ENCODE data around the gene DAPK1. TPM values are rescaled to one million over a fixed set of nuclear protein-coding genes. Genes with fewer than 3 reads are reported as not detected.

The DAPK1 gene
- total and polyA plus RNA-seq, 2 donors (not counting 1 experiment from before 2014, with no cell fraction given), result 1.7 to 2.8 TPM

GRCh38 chr9:87619346-87619745 lies 121.7 kb downstream of the DAPK1 start:
- Histone ChIP-seq H3K79me2 (ENCODE audit: control insufficient read depth, insufficient read depth, low read length) (no peaks in the 10 kb centered on the region), H4K20me1 (ENCODE audit: control insufficient read depth, insufficient read depth, low read length, poor library complexity, severe bottlenecking) (no peaks in the 10 kb centered on the region), H3K9me3 (ENCODE audit: control extremely low read depth in 1 of 3, control insufficient read depth in 2 of 3, insufficient read depth in 1 of 3, low read length in 2 of 3) (peaks cover 0 to 4% (median 0%) of the 10 kb centered on the region in 3 donors), H3K4me3 (ENCODE audit: control extremely low read depth in 1 of 5, extremely low read depth in 1 of 5, insufficient read depth in 1 of 5, low read depth in 2 of 5, low read length in 4 of 5) (no peak overlapping the region), H3K27ac (ENCODE audit: low read length in 2 of 2) (no peak overlapping the region), H3K27me3 (replicated peaks in 1 of 4; ENCODE audit: control extremely low read depth in 1 of 4, control insufficient read depth in 3 of 4, insufficient read depth in 4 of 4, low read length in 3 of 4) (no peaks in the 10 kb centered on the region), H3K4me2 (replicated peaks; ENCODE audit: low read depth, low read length, poor library complexity, severe bottlenecking) (no peak overlapping the region), H3K9ac (ENCODE audit: low read length) (no peak overlapping the region), H3K4me1 (ENCODE audit: control insufficient read depth in 2 of 2, insufficient read depth in 2 of 2, low read length in 2 of 2) (no peaks in the 10 kb centered on the region), H2AFZ (ENCODE audit: insufficient read depth, low read depth, low read length, poor library complexity, severe bottlenecking) (no peak overlapping the region), H3K36me3 (replicated peaks in 1 of 2; ENCODE audit: control extremely low read depth in 1 of 2, control insufficient read depth in 1 of 2, extremely low read depth in 1 of 2, insufficient read depth in 2 of 2, low read length in 1 of 2) (no peaks in the 10 kb centered on the region)
- Mint-ChIP-seq H3K27me3 (no peaks in the 10 kb centered on the region), H3K9me3 (ENCODE audit: insufficient read depth) (no peaks in the 10 kb centered on the region), H3K4me1 (no peaks in the 10 kb centered on the region), H3K4me3 (no peak overlapping the region), H3K27ac (no peak overlapping the region)
- ATAC-seq (ENCODE audit: low read depth), result no peak
- DNase-seq, result no peak
- WGBS (ENCODE audit: insufficient coverage), result 91% methylated on average over 7 of the region's 8 CpGs
- ChIA-PET CTCF (no interaction called here), POLR2A (no interaction called here)
- intact Hi-C loops (cut with micrococcal nuclease), result no loop called here
- TF ChIP-seq, protein P1, sequence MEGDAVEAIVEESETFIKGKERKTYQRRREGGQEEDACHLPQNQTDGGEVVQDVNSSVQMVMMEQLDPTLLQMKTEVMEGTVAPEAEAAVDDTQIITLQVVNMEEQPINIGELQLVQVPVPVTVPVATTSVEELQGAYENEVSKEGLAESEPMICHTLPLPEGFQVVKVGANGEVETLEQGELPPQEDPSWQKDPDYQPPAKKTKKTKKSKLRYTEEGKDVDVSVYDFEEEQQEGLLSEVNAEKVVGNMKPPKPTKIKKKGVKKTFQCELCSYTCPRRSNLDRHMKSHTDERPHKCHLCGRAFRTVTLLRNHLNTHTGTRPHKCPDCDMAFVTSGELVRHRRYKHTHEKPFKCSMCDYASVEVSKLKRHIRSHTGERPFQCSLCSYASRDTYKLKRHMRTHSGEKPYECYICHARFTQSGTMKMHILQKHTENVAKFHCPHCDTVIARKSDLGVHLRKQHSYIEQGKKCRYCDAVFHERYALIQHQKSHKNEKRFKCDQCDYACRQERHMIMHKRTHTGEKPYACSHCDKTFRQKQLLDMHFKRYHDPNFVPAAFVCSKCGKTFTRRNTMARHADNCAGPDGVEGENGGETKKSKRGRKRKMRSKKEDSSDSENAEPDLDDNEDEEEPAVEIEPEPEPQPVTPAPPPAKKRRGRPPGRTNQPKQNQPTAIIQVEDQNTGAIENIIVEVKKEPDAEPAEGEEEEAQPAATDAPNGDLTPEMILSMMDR (IDR thresholded peaks at IDR 0.05), result no peak
- TF ChIP-seq EZH2 (IDR thresholded peaks at IDR 0.05; ENCODE audit: borderline replicate concordance, insufficient read depth, low read depth, low read length, poor library complexity, severe bottlenecking), result no peak

GRCh38 chr9:87620731-87621322 lies 123.2 kb downstream of the DAPK1 start:
- no peaks in the 10 kb centered on the region for H4K20me1 ChIP-seq (ENCODE audit: control insufficient read depth, insufficient read depth, low read length, poor library complexity, severe bottlenecking)

More at GRCh38 chr9:87620731-87621322, 123.2 kb downstream of the DAPK1 start:
- Mint-ChIP-seq H3K27me3 (no peaks in the 10 kb centered on the region), H3K9me3 (ENCODE audit: insufficient read depth) (no peaks in the 10 kb centered on the region), H3K4me3 (no peak overlapping the region), H3K27ac (no peak overlapping the region), H3K4me1 (no peaks in the 10 kb centered on the region)
- Histone ChIP-seq H3K4me1 (ENCODE audit: control insufficient read depth in 2 of 2, insufficient read depth in 2 of 2, low read length in 2 of 2) (no peaks in the 10 kb centered on the region), H3K4me3 (ENCODE audit: control extremely low read depth in 1 of 5, extremely low read depth in 1 of 5, insufficient read depth in 1 of 5, low read depth in 2 of 5, low read length in 4 of 5) (no peak overlapping the region), H3K36me3 (replicated peaks in 1 of 2; ENCODE audit: control extremely low read depth in 1 of 2, control insufficient read depth in 1 of 2, extremely low read depth in 1 of 2, insufficient read depth in 2 of 2, low read length in 1 of 2) (no peaks in the 10 kb centered on the region), H2AFZ (ENCODE audit: insufficient read depth, low read depth, low read length, poor library complexity, severe bottlenecking) (no peak overlapping the region), H3K27ac (ENCODE audit: low read length in 2 of 2) (no peak overlapping the region), H3K79me2 (ENCODE audit: control insufficient read depth, insufficient read depth, low read length) (no peaks in the 10 kb centered on the region), H3K9ac (ENCODE audit: low read length) (no peak overlapping the region), H3K9me3 (ENCODE audit: control extremely low read depth in 1 of 3, control insufficient read depth in 2 of 3, insufficient read depth in 1 of 3, low read length in 2 of 3) (peaks cover 0 to 5% (median 0%) of the 10 kb centered on the region in 3 donors), H3K4me2 (replicated peaks; ENCODE audit: low read depth, low read length, poor library complexity, severe bottlenecking) (no peak overlapping the region), H3K27me3 (replicated peaks in 1 of 4; ENCODE audit: control extremely low read depth in 1 of 4, control insufficient read depth in 3 of 4, insufficient read depth in 4 of 4, low read length in 3 of 4) (no peaks in the 10 kb centered on the region)
- TF ChIP-seq, protein P1 (IDR thresholded peaks at IDR 0.05), result no peak
- no peak for TF ChIP-seq EZH2 (IDR thresholded peaks at IDR 0.05; ENCODE audit: borderline replicate concordance, insufficient read depth, low read depth, low read length, poor library complexity, severe bottlenecking)
- ChIA-PET CTCF (no interaction called here), POLR2A (no interaction called here)
- 89% methylated on average over 3 of the region's 4 CpGs for WGBS (ENCODE audit: insufficient coverage)
- DNase-seq, result no peak
- ATAC-seq (ENCODE audit: low read depth), result no peak
- intact Hi-C loops (cut with micrococcal nuclease), result no loop called here
